HG02678 (cell line): ENCODE measurements around the gene SLC5A8.
"Not testable (repeated sequence)": the region's sequence is repeated elsewhere in the genome, so short reads cannot be mapped to it uniquely, and the experiment has no call there.

Experiments used
- ATAC-seq: cut with Tn5 transposase; IDR thresholded peaks from one replicate; pipeline ENCODE4 v1.9.1; 2021; ENCODE audit warnings: mild to moderate bottlenecking, moderate library complexity; ENCODE audit not compliant: unreplicated experiment

SLC5A8 gene

GRCh38 chr12:101172316-101172715, 37.7 kb downstream of the SLC5A8 start:
- ATAC-seq, result no peak

GRCh38 chr12:101168001-101168400, 42.0 kb downstream of the SLC5A8 start:
- no peak for ATAC-seq

DNA sequence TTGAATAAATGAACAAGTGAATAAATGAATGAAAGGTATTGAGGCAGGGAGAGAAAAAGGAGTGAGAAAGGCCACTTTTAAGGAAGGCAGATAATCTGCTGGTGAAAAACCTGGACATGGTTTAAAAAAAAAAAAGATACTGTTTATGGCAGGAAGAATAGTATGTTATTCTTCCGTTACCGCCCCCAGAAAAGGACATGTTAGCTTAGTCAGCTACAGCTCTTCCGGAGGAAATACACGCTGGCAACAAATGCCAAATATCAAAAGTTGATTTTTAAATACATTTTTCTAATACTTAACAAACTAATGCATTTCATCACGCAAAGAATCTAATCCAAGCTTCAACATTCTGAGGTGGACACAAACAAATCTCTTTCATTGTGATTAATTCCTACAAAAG, 43.2 kb downstream of the SLC5A8 start:
- ATAC-seq, result no peak

GRCh38 chr12:101165319-101165718, 44.7 kb downstream of the SLC5A8 start:
- ATAC-seq, result no peak

GRCh38 chr12:101145777-101146431, 64.1 kb downstream of the SLC5A8 start:
- ATAC-seq, result not testable (repeated sequence)

DNA sequence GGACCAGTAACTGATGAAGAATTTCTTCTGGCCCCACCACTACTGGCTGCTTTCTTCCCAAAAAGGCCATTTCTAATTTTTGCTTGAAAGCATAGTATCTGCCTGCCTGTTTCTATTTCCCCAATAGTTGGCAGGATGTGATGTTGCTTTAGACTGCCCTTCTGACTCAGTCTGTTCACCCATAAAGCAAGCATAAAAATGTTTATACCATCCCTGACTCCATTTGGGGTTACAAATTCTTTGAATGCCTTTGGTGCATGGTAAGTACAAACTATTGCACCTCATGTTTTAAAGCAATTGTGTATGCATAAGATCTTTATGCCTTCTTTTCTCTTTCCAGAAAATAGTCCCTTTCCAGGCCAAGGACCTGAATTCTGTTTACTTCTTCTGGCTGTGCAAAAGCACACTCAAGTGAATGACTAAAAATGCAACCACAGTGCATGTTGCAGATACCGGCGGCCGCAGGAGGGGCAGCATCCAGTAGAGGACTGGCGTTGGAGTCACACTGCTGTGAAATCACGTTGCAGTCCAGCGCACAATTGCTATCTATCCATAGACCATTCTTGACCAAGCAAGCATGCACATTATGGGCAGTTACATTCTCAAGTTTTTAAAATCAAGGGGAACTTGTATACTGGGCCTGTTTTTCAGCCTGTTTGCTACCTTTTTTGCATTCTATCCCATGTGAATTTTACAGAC, 82.4 kb downstream of the SLC5A8 start:
- no peak for ATAC-seq

DNA sequence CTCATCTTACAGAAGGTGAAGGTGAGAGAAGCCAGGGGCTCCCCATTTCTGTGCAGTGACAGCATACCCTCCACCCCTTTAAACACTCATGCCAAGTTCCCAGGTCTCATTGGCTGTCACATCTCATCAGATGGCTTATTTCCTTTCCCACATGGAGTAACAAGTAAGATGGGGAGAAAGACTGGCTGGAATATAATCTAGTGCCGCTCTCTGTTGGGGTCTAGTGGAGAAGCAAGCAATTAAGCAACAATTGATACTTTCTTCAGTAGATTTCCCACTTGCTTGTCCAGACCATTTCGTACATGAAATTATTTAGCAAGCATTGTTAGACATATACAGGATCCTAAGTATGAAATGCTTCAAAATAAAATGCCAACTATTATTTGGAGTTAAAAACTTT, 92.2 kb downstream of the SLC5A8 start:
- no peak for ATAC-seq

DNA sequence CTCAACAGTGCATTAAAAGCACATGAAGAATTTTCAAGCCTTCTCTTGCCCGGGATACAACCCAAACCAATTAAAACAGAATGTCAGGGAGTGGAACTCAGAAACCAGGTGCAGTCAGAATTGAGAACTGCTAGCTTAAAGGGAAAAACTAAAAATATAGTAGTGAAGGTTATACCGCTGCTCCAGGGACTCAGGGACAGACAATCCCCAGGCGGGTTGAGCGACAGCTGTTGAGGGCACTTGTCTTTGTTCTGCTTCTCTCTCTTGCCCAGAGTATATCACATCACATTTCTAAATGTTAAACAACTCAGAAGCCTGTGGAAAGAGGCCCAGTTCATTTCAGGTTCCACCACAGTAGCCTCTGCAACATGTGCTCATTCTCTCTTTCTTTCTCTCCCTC, 93.1 kb downstream of the SLC5A8 start:
- no peak for ATAC-seq

DNA sequence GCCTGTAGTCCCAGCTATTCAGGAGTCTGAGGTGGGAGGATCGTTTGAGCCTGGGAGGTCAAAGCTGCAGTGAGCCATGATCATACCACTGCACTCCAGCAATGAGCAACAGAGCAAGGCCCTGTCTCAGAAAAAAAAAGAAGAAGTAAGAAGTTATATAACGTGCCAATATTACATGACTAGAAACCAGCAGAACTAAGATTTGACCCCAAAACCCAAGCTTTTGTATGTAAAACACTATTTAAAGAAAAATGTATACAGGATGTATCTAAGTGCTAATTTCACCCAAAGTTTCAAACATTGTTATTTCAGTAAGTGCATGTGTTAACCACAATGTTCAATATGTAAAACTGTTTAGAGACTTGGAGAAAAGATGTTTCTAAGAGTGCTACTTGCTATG, 94.7 kb downstream of the SLC5A8 start:
- ATAC-seq, result no peak

DNA sequence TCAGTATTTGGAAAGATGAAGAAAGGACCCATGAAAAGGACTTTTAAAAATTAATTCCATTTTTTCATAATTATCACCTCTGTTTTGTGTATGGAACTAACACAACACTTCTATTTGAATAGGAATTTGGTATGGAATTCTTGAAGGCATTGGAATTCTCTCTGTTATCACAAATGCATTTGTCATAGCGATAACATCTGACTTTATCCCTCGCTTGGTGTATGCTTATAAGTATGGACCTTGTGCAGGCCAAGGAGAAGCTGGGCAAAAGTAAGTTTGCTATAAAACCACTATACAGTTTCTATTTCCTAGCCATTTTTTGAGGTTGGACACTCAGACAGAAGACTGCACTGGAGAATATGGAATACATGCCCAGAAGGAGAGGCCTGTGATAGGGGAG, 98.6 kb downstream of the SLC5A8 start:
- ATAC-seq, result no peak

DNA sequence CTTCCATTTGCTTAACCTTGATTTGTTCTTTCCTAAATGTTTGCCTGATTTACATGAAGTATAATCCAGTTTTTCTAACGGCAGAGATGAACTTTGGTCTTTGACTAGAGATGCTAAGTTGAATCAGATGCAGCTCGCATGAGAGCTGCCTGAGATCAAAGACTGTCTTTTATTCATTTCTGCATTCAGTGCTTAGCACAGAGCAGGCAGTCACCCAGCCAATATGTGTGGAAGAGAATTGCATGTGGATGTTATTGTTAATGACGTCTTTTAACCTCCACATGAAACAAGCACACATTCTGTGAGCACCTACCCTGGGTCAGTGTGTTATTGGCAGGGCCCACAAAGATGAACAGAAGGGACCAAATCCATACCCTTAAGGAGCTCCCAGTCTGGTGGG, 99.2 kb downstream of the SLC5A8 start:
- no peak for ATAC-seq

DNA sequence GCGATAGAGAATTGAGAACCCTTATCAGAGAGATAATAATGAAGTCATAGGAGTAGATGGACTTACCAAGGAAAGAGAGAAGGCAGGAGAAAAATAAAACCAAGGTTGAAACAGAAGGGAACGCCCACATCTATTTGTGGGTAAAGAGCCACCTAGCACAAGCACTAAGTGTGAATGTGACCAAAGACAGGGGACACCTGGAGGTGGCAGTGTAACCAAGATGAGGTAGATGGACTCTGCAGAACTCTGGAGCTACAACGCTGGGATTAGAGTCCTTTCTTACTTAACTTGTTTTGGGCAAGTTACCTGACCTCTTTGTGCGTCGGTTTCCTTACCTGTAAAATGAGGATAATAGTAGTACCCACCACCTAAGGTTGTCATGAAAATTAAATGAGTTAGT, 101.9 kb downstream of the SLC5A8 start:
- no peak for ATAC-seq

- no peak for ATAC-seq
Observed at GRCh38 chr12:101107032-101107763, 102.8 kb downstream of the SLC5A8 start.
